Natural killer cell treated with Interleukin-12 subunit alpha and Interleukin-12 subunit beta and Interleukin-15 and Interleukin-18, amount 100 ng/mL, for 72 hours (primary cell): ENCODE data around the gene PCA3. TPM values are rescaled to one million over a fixed set of nuclear protein-coding genes. Genes with fewer than 3 reads are reported as not detected.

Experiments used
- ATAC-seq, 2 donors: fragments of 150-1000 bp; cut with Tn5 transposase in 1 of 2; sonication (Bioruptor Pico), chemical (Tn5 transposase) in 1 of 2; 2 replicates each; pipeline ENCODE4 v1.10.0; 2021
- DNase-seq: peaks from one replicate; pipeline ENCODE4 v3.0.0; 2022; ENCODE audit warnings: low spot score
- H3K27ac Mint-ChIP-seq, 2 donors: 1 replicate in 1 of 2; 2 replicates in 1 of 2; pipeline ENCODE4 v1.8.0; 2022; ENCODE audit warnings: mixed read lengths in 2 of 2, mild to moderate bottlenecking in 1 of 2, moderate library complexity in 1 of 2
- H3K27me3 Mint-ChIP-seq, 2 donors: 1 replicate in 1 of 2; 2 replicates in 1 of 2; pipeline ENCODE4 v1.8.0; 2022; ENCODE audit warnings: mixed read lengths in 2 of 2
- H3K36me3 Mint-ChIP-seq: one replicate; pipeline ENCODE4 v1.8.0; 2022; ENCODE audit warnings: mixed read lengths
- H3K4me1 Mint-ChIP-seq, 2 donors: 1 replicate in 1 of 2; 2 replicates in 1 of 2; pipeline ENCODE4 v1.8.0; 2022; ENCODE audit warnings: low read depth in 2 of 2, mixed read lengths in 2 of 2, mild to moderate bottlenecking in 1 of 2
- H3K4me3 Mint-ChIP-seq: one replicate; pipeline ENCODE4 v1.8.0; 2022; ENCODE audit warnings: mixed read lengths
- H3K9me3 Mint-ChIP-seq: 2 replicates; pipeline ENCODE4 v1.8.0; 2022; ENCODE audit warnings: mixed read lengths
- total RNA-seq, 2 donors: library from RNA; stranded (reverse); gene quantifications; one replicate each; pipeline ENCODE4 v1.2.3, GENCODE V29; 2022

The PCA3 gene
- total RNA-seq, 2 donors from 2014 or later, result not detected

DNA sequence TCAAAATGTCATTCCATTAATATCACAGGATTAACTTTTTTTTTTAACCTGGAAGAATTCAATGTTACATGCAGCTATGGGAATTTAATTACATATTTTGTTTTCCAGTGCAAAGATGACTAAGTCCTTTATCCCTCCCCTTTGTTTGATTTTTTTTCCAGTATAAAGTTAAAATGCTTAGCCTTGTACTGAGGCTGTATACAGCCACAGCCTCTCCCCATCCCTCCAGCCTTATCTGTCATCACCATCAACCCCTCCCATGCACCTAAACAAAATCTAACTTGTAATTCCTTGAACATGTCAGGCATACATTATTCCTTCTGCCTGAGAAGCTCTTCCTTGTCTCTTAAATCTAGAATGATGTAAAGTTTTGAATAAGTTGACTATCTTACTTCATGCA is 20.6 kb downstream of the PCA3 start:
- no peak for ATAC-seq
- Mint-ChIP-seq H3K27me3 (peaks cover 17 to 34% of the 10 kb centered on the region in 2 donors), H3K4me3 (no peak overlapping the region), H3K36me3 (no peaks in the 10 kb centered on the region), H3K9me3 (no peaks in the 10 kb centered on the region), H3K27ac (no peak overlapping the region), H3K4me1 (peaks cover 0 to 5% of the 10 kb centered on the region in 2 donors)
- DNase-seq, result no peak

DNA sequence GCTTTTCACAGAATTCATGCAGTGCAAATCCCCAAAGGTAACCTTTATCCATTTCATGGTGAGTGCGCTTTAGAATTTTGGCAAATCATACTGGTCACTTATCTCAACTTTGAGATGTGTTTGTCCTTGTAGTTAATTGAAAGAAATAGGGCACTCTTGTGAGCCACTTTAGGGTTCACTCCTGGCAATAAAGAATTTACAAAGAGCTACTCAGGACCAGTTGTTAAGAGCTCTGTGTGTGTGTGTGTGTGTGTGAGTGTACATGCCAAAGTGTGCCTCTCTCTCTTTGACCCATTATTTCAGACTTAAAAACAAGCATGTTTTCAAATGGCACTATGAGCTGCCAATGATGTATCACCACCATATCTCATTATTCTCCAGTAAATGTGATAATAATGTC is 21.3 kb downstream of the PCA3 start:
- H3K36me3 Mint-ChIP-seq, result no peaks in the 10 kb centered on the region
- no peak for ATAC-seq
- peaks cover 17 to 34% of the 10 kb centered on the region in 2 donors for H3K27me3 Mint-ChIP-seq
- no peak overlapping the region for H3K27ac Mint-ChIP-seq
- no peaks in the 10 kb centered on the region for H3K9me3 Mint-ChIP-seq
- no peak overlapping the region for H3K4me3 Mint-ChIP-seq
- H3K4me1 Mint-ChIP-seq, result peaks cover 0 to 5% of the 10 kb centered on the region in 2 donors
- no peak for DNase-seq

DNA sequence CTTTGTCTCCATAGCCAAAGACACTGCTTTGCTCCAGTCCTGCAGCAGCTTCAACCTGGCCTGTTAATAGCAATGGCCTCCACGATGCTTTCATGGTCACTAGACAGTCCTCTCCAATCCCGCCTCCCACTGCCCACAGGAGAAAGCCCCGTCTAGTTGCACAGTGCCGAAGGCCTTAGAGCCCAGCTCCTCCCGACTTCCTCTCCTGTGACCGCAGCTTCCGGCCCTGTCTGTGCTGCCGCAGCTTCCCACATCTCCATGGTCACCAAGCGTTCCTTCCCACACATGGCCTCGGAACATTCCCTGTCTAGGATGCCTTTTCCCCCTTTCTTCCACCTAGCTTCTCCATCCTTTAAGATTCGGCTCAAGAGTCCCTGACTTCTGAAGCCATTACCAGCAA is 23.4 kb downstream of the PCA3 start:
- Mint-ChIP-seq H3K9me3 (no peaks in the 10 kb centered on the region), H3K27ac (no peak overlapping the region), H3K27me3 (peaks cover 14 to 27% of the 10 kb centered on the region in 2 donors), H3K4me1 (peaks cover 0 to 5% of the 10 kb centered on the region in 2 donors), H3K4me3 (no peak overlapping the region), H3K36me3 (no peaks in the 10 kb centered on the region)
- ATAC-seq (no peak), DNase-seq (no peak)

GRCh38 chr9:76789840-76790239 is 25.6 kb downstream of the PCA3 start:
- H3K4me1 Mint-ChIP-seq, result peaks cover 0 to 5% of the 10 kb centered on the region in 2 donors
- no peak overlapping the region for H3K4me3 Mint-ChIP-seq
- ATAC-seq (no peak), DNase-seq (no peak)
- H3K27me3 Mint-ChIP-seq, result peaks cover 14 to 24% of the 10 kb centered on the region in 2 donors
- no peaks in the 10 kb centered on the region for H3K36me3 Mint-ChIP-seq
- no peak overlapping the region for H3K27ac Mint-ChIP-seq
- H3K9me3 Mint-ChIP-seq, result no peaks in the 10 kb centered on the region

- DNase-seq, result no peak
- H3K9me3 Mint-ChIP-seq, result no peaks in the 10 kb centered on the region
- no peaks in the 10 kb centered on the region for H3K4me1 Mint-ChIP-seq
- H3K4me3 Mint-ChIP-seq, result no peak overlapping the region
- peaks cover 5 to 11% of the 10 kb centered on the region in 2 donors for H3K27me3 Mint-ChIP-seq
- H3K36me3 Mint-ChIP-seq, result no peaks in the 10 kb centered on the region
- no peak overlapping the region for H3K27ac Mint-ChIP-seq
- no peak for ATAC-seq
These were observed 29.7 kb downstream of the PCA3 start for GRCh38 chr9:76793784-76794431.

DNA sequence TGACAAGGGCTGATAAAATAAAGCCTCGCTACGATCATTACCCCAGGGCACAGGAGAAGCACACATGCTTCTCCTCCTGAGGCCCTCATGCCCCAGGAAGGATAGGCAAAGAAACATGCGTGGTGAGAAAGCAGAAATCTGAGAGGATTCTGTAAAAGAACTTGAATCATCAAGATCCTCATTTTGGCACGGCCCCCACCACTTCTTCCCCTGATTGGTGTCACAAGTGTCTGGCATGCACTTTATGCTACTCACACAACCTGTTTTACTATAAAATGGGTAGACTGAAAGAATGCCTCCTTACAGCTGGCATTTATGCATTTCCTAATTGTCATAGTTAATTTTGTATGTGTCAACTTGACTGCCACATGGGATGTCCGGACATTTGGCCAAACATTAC is 32.1 kb downstream of the PCA3 start:
- ATAC-seq (no peak), DNase-seq (no peak)
- H3K36me3 Mint-ChIP-seq, result no peaks in the 10 kb centered on the region
- H3K9me3 Mint-ChIP-seq, result no peaks in the 10 kb centered on the region
- peaks cover 9 to 11% of the 10 kb centered on the region in 2 donors for H3K27me3 Mint-ChIP-seq
- H3K27ac Mint-ChIP-seq, result no peak overlapping the region
- no peaks in the 10 kb centered on the region for H3K4me1 Mint-ChIP-seq
- H3K4me3 Mint-ChIP-seq, result no peak overlapping the region

GRCh38 chr9:76798527-76798926 is 34.3 kb downstream of the PCA3 start:
- Mint-ChIP-seq H3K9me3 (no peaks in the 10 kb centered on the region), H3K4me1 (no peaks in the 10 kb centered on the region), H3K27ac (no peak overlapping the region), H3K27me3 (peaks cover 11 to 14% of the 10 kb centered on the region in 2 donors), H3K4me3 (no peak overlapping the region), H3K36me3 (no peaks in the 10 kb centered on the region)
- ATAC-seq (no peak), DNase-seq (no peak)

DNA sequence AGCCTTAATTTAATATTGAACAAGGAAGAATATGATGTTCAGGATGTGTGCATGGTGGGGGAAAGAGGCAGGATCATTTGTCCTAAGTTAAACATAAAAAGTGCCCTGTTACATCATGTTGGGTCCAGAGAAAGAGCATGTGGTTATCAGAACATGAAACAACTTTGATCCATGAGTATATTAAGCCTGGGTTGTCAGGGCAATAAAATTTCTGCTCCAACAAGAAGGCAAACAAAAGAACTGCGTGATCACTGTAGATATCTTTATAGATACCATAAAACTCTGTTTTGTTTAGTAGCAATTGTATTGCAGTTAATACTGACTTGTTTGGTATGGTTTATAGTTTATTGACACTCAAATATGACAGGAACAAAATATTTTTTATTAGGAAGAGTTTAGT is 35.2 kb downstream of the PCA3 start:
- DNase-seq, result no peak
- Mint-ChIP-seq H3K27me3 (peaks cover 17 to 24% of the 10 kb centered on the region in 2 donors), H3K4me3 (no peak overlapping the region), H3K4me1 (no peaks in the 10 kb centered on the region), H3K36me3 (no peaks in the 10 kb centered on the region), H3K27ac (no peak overlapping the region), H3K9me3 (no peaks in the 10 kb centered on the region)
- ATAC-seq, result no peak

DNA sequence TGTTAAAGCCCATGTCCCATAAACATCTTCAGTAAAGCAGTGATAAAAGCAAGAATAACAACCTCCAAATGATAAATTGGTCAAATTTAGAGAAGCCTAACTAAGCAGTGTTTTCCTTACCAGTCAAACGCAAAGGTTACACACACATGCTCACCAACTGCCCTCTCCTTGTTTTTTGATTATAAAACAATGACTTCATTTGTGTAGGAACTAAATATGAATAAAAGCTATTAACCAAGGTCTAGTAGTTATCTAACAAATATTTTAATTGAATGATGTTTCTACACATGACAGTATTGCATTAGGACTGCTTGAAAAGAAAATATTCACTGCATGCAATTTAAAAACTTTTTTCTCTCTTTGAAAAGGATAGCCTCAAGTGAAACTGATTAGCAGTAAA is 36.7 kb downstream of the PCA3 start:
- Mint-ChIP-seq H3K4me3 (no peak overlapping the region), H3K27ac (no peak overlapping the region), H3K27me3 (peaks cover 17 to 25% of the 10 kb centered on the region in 2 donors), H3K9me3 (no peaks in the 10 kb centered on the region), H3K36me3 (no peaks in the 10 kb centered on the region), H3K4me1 (no peaks in the 10 kb centered on the region)
- ATAC-seq, result no peak
- DNase-seq, result no peak

DNA sequence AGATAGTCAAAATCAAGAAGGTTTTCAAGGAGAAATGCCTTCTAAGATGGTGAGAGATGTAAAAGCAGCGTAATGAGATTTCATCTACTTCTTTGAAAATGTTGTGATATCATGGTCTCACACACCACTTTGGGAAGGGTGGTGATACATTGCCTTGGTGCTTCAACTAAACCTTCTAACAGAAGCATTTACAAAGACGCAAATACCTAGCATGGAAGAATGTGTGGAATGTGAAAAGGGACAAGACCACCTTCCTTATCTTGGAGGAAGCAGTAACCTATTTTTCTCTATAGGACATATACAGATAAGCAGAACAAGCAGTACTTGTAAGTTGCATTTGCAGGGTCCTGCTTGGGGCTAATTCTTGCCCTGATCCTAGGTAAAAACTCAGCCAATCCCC is 38.8 kb downstream of the PCA3 start:
- DNase-seq, result no peak
- no peaks in the 10 kb centered on the region for H3K36me3 Mint-ChIP-seq
- peaks cover 17 to 20% of the 10 kb centered on the region in 2 donors for H3K27me3 Mint-ChIP-seq
- no peaks in the 10 kb centered on the region for H3K4me1 Mint-ChIP-seq
- H3K9me3 Mint-ChIP-seq, result no peaks in the 10 kb centered on the region
- H3K4me3 Mint-ChIP-seq, result no peak overlapping the region
- H3K27ac Mint-ChIP-seq, result no peak overlapping the region
- ATAC-seq, result no peak

GRCh38 chr9:76803762-76804161 is 39.5 kb downstream of the PCA3 start:
- Mint-ChIP-seq H3K27me3 (peaks cover 21 to 22% of the 10 kb centered on the region in 2 donors), H3K9me3 (no peaks in the 10 kb centered on the region), H3K36me3 (no peaks in the 10 kb centered on the region), H3K27ac (no peak overlapping the region), H3K4me3 (no peak overlapping the region), H3K4me1 (no peaks in the 10 kb centered on the region)
- DNase-seq (no peak), ATAC-seq (peak in 1 of 2 donors; percentile 40)

DNA sequence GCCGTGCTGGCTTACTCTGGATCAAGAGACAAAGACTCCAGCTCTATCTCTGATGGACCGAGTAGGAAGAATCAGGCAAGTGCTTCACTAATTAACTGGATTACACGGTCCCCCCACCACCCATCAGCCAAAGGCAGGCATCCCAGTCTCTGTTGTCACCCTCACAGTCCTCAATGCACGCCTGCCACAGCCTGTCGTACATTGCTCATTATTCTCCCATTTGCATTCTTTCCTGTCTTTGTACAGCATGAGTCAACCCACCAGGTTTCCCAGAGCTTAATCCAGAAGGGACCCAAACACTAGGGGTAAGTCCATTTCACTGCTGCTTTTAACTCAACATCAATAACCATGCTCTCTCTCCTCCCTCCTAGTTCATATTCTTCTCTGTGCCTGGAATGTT is 44.4 kb downstream of the PCA3 start:
- no peak for DNase-seq
- ATAC-seq, result no peak
- H3K27ac Mint-ChIP-seq, result no peak overlapping the region
- H3K9me3 Mint-ChIP-seq, result no peaks in the 10 kb centered on the region
- no peaks in the 10 kb centered on the region for H3K36me3 Mint-ChIP-seq
- no peaks in the 10 kb centered on the region for H3K4me1 Mint-ChIP-seq
- H3K4me3 Mint-ChIP-seq, result no peak overlapping the region
- H3K27me3 Mint-ChIP-seq, result peaks cover 32 to 45% of the 10 kb centered on the region in 2 donors

DNA sequence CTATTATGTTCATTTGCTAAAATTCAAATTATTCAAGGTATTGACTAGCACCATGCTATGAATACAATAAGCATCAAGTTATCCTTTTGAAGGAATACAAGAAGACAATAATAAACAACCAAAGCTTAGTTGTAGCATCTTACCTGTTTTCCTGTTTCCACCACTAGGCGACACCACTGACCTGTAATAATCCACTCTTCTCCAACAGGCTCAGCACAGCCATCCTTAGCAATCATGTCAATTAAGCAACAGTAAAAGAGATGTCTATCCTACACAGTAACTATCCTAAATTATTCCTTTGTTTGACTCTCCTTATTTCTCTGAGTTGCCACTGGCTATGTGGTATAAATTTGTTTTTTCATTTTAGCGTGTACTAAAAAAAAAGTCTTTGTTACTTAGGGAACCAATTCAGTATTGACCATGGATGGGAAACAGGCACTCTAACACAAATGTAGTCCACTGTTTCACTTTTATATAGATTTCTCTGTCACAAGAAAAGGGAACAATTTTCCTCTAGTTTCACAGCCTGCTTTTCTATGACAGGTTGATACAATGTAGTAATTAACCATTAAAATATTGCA is 46.2 kb downstream of the PCA3 start:
- Mint-ChIP-seq H3K27me3 (peaks cover 30 to 42% of the 10 kb centered on the region in 2 donors), H3K27ac (no peak overlapping the region), H3K9me3 (no peaks in the 10 kb centered on the region), H3K36me3 (no peaks in the 10 kb centered on the region), H3K4me1 (no peaks in the 10 kb centered on the region), H3K4me3 (no peak overlapping the region)
- no peak for ATAC-seq
- no peak for DNase-seq

GRCh38 chr9:76812591-76812990 is 48.4 kb downstream of the PCA3 start:
- Mint-ChIP-seq H3K9me3 (no peaks in the 10 kb centered on the region), H3K4me3 (no peak overlapping the region), H3K27ac (no peak overlapping the region), H3K36me3 (no peaks in the 10 kb centered on the region), H3K27me3 (peaks cover 33 to 47% of the 10 kb centered on the region in 2 donors), H3K4me1 (no peaks in the 10 kb centered on the region)
- no peak for ATAC-seq
- no peak for DNase-seq

GRCh38 chr9:76817489-76817888 is 53.3 kb downstream of the PCA3 start:
- DNase-seq, result no peak
- ATAC-seq, result no peak
- Mint-ChIP-seq H3K27ac (no peak overlapping the region), H3K9me3 (no peaks in the 10 kb centered on the region), H3K4me3 (no peak overlapping the region), H3K36me3 (no peaks in the 10 kb centered on the region), H3K4me1 (no peaks in the 10 kb centered on the region), H3K27me3 (peaks cover 23 to 39% of the 10 kb centered on the region in 2 donors)
